DOHH2 (cell line): Measurements from ENCODE around the gene HTR2A.

ENCODE experiments used
- H3F3A ChIP-seq: fragments of 200-600 bp; sonication (generic), shearing (Covaris generic); 2 replicates; pipeline ENCODE4 v1.6.0; 2016; ENCODE audit warnings: antibody characterized with exemption, mild to moderate bottlenecking; ENCODE audit not compliant: control insufficient read depth, insufficient read depth
- H3K27ac ChIP-seq: fragments of 200-600 bp; sonication (generic); 2 replicates; pipeline ENCODE4 v1.5.1; 2014; ENCODE audit warnings: low read depth, mild to moderate bottlenecking, low read length, moderate library complexity
- H3K27me3 ChIP-seq: fragments of 200-600 bp; sonication (generic); 2 replicates; pipeline ENCODE4 v1.6.1; 2014; ENCODE audit warnings: mild to moderate bottlenecking, low read length, mixed read lengths; ENCODE audit not compliant: control insufficient read depth
- H3K36me3 ChIP-seq: fragments of 200-600 bp; sonication (generic); 2 replicates; pipeline ENCODE4 v1.6.1; 2014; ENCODE audit warnings: mild to moderate bottlenecking, low read length, moderate library complexity, mixed read lengths; ENCODE audit not compliant: control insufficient read depth
- H3K4me1 ChIP-seq: fragments of 200-600 bp; sonication (generic); 2 replicates; pipeline ENCODE4 v1.6.1; 2014; ENCODE audit warnings: mild to moderate bottlenecking, low read length, mixed read lengths; ENCODE audit not compliant: control insufficient read depth
- H3K4me2 ChIP-seq: fragments of 200-600 bp; sonication (generic); 2 replicates; pipeline ENCODE4 v1.6.0; 2014; ENCODE audit warnings: mild to moderate bottlenecking, low read length, moderate library complexity
- H3K4me3 ChIP-seq: fragments of 200-600 bp; sonication (generic); 2 replicates; pipeline ENCODE4 v1.5.1; 2014; ENCODE audit warnings: mild to moderate bottlenecking, low read length, mixed read lengths
- H3K79me2 ChIP-seq: fragments of 200-600 bp; sonication (generic); 2 replicates; pipeline ENCODE4 v1.6.1; 2014; ENCODE audit warnings: mild to moderate bottlenecking, low read length, mixed read lengths; ENCODE audit not compliant: control insufficient read depth
- H3K9me2 ChIP-seq: fragments of 200-600 bp; sonication (generic); replicated peaks from 2 replicates; pipeline ENCODE4 v1.6.1; 2014; ENCODE audit warnings: mild to moderate bottlenecking, low read length, mixed read lengths; ENCODE audit not compliant: control insufficient read depth
- H3K9me3 ChIP-seq: fragments of 200-600 bp; sonication (generic); 2 replicates; pipeline ENCODE4 v1.6.1; 2014; ENCODE audit warnings: antibody characterized with exemption, low read length, mixed read lengths; ENCODE audit not compliant: control insufficient read depth, insufficient read depth
- H4K20me1 ChIP-seq: fragments of 200-600 bp; sonication (generic); 2 replicates; pipeline ENCODE4 v1.6.0; 2014; ENCODE audit warnings: low read depth, mild to moderate bottlenecking, antibody characterized with exemption, low read length, moderate library complexity; ENCODE audit not compliant: control insufficient read depth, insufficient read depth
- EZH2phosphoT487 ChIP-seq: fragments of 200-600 bp; sonication (generic); IDR thresholded peaks from 2 replicates; pipeline ENCODE4 v1.6.1; 2017; ENCODE audit warnings: borderline replicate concordance, mild to moderate bottlenecking, antibody characterized with exemption, low read length, moderate library complexity, mixed read lengths
- TF ChIP-seq, protein P1 (sequence below): fragments of 200-600 bp; sonication (generic); IDR thresholded peaks from one replicate; pipeline ENCODE4 v1.5.1; 2014; ENCODE audit warnings: antibody characterized with exemption, mild to moderate bottlenecking, low read depth, low read length; ENCODE audit not compliant: poor library complexity, severe bottlenecking

The HTR2A gene

DNA sequence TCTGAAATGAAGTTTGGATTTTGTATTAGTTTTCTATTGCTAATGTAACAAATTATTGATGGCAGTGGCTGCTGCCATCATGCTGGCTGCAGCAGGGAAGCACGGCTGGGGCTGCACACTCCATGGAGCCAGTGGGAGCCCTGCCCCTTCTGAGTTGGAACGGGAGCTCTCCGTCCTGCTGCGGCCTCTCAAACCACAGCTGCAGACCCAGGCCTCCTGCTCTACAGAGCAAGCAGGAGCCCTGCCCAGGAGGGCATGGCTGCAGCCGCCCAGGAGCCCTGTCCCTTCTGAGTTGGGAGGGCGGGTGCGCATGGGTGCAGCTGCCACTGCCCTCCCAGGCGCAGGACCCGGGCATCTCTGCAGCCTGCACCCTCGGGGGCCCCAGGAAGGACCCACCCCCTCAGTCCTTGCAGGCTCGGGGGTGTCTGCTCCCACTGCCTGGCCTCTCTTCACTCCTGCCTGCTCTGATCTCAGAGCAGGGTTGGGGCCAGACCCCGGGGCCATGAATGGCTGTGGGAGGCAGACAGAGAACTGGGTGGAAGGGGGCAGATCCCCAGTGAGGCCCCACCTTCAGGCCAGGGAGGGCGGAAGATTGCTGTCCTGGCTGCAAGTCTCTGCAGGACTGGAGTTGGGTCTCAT lies 78.9 kb downstream of the HTR2A start:
- no peak overlapping the region for H3K4me2 ChIP-seq
- no peaks in the 10 kb centered on the region for H3K36me3 ChIP-seq
- TF ChIP-seq, protein P1, sequence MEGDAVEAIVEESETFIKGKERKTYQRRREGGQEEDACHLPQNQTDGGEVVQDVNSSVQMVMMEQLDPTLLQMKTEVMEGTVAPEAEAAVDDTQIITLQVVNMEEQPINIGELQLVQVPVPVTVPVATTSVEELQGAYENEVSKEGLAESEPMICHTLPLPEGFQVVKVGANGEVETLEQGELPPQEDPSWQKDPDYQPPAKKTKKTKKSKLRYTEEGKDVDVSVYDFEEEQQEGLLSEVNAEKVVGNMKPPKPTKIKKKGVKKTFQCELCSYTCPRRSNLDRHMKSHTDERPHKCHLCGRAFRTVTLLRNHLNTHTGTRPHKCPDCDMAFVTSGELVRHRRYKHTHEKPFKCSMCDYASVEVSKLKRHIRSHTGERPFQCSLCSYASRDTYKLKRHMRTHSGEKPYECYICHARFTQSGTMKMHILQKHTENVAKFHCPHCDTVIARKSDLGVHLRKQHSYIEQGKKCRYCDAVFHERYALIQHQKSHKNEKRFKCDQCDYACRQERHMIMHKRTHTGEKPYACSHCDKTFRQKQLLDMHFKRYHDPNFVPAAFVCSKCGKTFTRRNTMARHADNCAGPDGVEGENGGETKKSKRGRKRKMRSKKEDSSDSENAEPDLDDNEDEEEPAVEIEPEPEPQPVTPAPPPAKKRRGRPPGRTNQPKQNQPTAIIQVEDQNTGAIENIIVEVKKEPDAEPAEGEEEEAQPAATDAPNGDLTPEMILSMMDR = no peak
- TF ChIP-seq EZH2phosphoT487 = no peak
- no peaks in the 10 kb centered on the region for H3F3A ChIP-seq
- no peak overlapping the region for H3K27ac ChIP-seq
- no peaks in the 10 kb centered on the region for H3K79me2 ChIP-seq
- no peaks in the 10 kb centered on the region for H3K9me2 ChIP-seq
- no peak overlapping the region for H3K4me3 ChIP-seq
- 0 out of 2 replicates have a peak, but pooled peaks cover 3% of the 10 kb centered on the region for H3K27me3 ChIP-seq
- no peaks in the 10 kb centered on the region for H3K4me1 ChIP-seq
- H4K20me1 ChIP-seq = no peaks in the 10 kb centered on the region
- H3K9me3 ChIP-seq = no peaks in the 10 kb centered on the region

DNA sequence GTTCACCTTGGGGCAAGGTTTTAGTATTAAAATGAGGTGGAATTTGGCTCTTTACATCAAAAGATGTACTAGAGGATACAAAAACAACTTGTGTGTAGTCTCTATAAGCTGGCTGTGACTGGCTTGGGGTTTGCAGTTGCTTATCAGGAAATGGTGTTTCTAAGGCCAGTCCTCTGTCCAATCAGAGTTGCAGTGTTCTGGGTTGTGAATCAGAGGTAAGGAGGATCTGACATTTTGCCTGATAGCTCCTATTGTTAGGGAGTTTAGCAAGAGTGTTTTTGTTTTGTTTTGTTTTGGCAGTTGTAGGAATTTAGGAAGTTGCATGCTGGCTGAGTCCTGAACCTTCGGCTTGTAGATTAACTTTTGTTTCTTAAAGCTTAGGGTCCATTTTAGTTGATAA lies 79.8 kb downstream of the HTR2A start:
- no peaks in the 10 kb centered on the region for H3K4me1 ChIP-seq
- H3K4me3 ChIP-seq = no peak overlapping the region
- no peaks in the 10 kb centered on the region for H4K20me1 ChIP-seq
- H3K79me2 ChIP-seq = no peaks in the 10 kb centered on the region
- TF ChIP-seq, protein P1 = no peak
- TF ChIP-seq EZH2phosphoT487 = no peak
- H3K27me3 ChIP-seq = 0 out of 2 replicates have a peak, but pooled peaks cover 3% of the 10 kb centered on the region
- H3K4me2 ChIP-seq = no peak overlapping the region
- no peaks in the 10 kb centered on the region for H3K9me3 ChIP-seq
- no peak overlapping the region for H3K27ac ChIP-seq
- no peaks in the 10 kb centered on the region for H3F3A ChIP-seq
- H3K36me3 ChIP-seq = no peaks in the 10 kb centered on the region
- no peaks in the 10 kb centered on the region for H3K9me2 ChIP-seq

DNA sequence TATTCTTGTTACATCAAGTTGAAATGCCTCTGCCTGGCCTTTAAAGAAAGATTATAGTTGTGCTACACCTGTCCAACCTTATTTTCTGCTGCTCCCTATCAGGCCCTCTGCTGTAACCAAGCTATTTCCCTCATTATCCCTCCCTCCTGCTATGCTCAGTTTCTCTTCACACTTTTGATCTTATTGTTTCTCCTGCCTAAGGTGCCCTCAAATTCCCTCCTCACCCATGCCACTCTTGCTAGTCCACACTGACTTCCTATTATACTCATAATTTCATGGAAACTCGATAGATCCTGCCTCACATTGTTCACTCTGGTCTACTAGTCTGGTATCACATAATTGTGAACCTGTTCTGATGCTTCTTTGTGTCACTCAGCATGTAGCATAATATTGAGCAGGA lies 80.5 kb downstream of the HTR2A start:
- Histone ChIP-seq H3K9me2 (no peaks in the 10 kb centered on the region), H3K79me2 (no peaks in the 10 kb centered on the region), H3K36me3 (no peaks in the 10 kb centered on the region), H3K4me1 (no peaks in the 10 kb centered on the region), H3K4me3 (no peak overlapping the region), H3K9me3 (no peaks in the 10 kb centered on the region), H4K20me1 (no peaks in the 10 kb centered on the region), H3K27ac (no peak overlapping the region), H3K27me3 (0 out of 2 replicates have a peak, but pooled peaks cover 3% of the 10 kb centered on the region), H3K4me2 (no peak overlapping the region), H3F3A (no peaks in the 10 kb centered on the region)
- TF ChIP-seq, protein P1 = no peak
- no peak for TF ChIP-seq EZH2phosphoT487
